Lower lobe of right lung (tissue), 2 donors: ENCODE measurements around the gene CCNY. TPM values are rescaled to one million over a fixed set of nuclear protein-coding genes. Genes with fewer than 3 reads are reported as not detected.
A peak's percentile ranks its signal among the peaks of the same experiment; 100 is the strongest.

Source experiments
- ATAC-seq, 2 donors: fragments of 200-7000 bp; cut with Tn5 transposase; one replicate each; pipeline ENCODE4 v1.9.1; 2020 to 2022; ENCODE audit warnings: mild to moderate bottlenecking in 2 of 2, moderate library complexity in 2 of 2
- DNase-seq: peaks from one replicate; pipeline ENCODE4 v3.0.0-alpha.2; 2020
- H3K27ac ChIP-seq: fragments of 200-600 bp; one replicate; pipeline ENCODE4 v1.8.0; 2022
- H3K27me3 ChIP-seq: fragments of 200-600 bp; one replicate; pipeline ENCODE4 v1.8.0; 2022; ENCODE audit warnings: low read depth
- H3K36me3 ChIP-seq: fragments of 200-600 bp; one replicate; pipeline ENCODE4 v1.8.0; 2022; ENCODE audit warnings: mild to moderate bottlenecking
- H3K4me1 ChIP-seq: fragments of 200-600 bp; one replicate; pipeline ENCODE4 v1.8.0; 2022
- H3K4me3 ChIP-seq: fragments of 200-600 bp; one replicate; pipeline ENCODE4 v1.8.0; 2022; ENCODE audit warnings: mild to moderate bottlenecking
- H3K9me3 ChIP-seq: fragments of 200-600 bp; one replicate; pipeline ENCODE4 v1.8.0; 2022
- CTCF ChIP-seq: fragments of 200-600 bp; IDR thresholded peaks from one replicate; pipeline ENCODE4 v1.8.0; 2022; ENCODE audit warnings: antibody characterized with exemption, mild to moderate bottlenecking
- intact Hi-C: fragments of 100-400 bp; cut with DNase I; formaldehyde crosslinking; loops from one replicate; pipeline ENCODE4 v1.11.0; 2022
- total RNA-seq: library from RNA; stranded (reverse); fragmentation: NEBNext Ultra II Directional; extraction: Animal tissue kit (Norgen Biotek cat#: 25700); gene quantifications from one replicate; pipeline ENCODE4 v1.2.1, GENCODE V29; 2021
- donor health status: DM: no; HTN: yes; CAD: no; lungs with severe emphysema.

Gene CCNY
- total RNA-seq, 1 donor from 2014 or later: 64.5 TPM

- H3K9me3 ChIP-seq: no peaks in the 10 kb centered on the region
- H3K27ac ChIP-seq: no peak overlapping the region
- no peaks in the 10 kb centered on the region for H3K27me3 ChIP-seq
- peaks cover 60% of the 10 kb centered on the region for H3K4me1 ChIP-seq
- intact Hi-C loops: no loop called here
- H3K36me3 ChIP-seq: no peaks in the 10 kb centered on the region
- no peak for ATAC-seq
- no peak for DNase-seq
- H3K4me3 ChIP-seq: no peak overlapping the region
- no peak for TF ChIP-seq CTCF
Measured at GRCh38 chr10:35341521-35341920, 5.2 kb downstream of the CCNY start.

- Histone ChIP-seq H3K36me3 (no peaks in the 10 kb centered on the region), H3K9me3 (no peaks in the 10 kb centered on the region), H3K4me1 (peaks cover 65% of the 10 kb centered on the region), H3K27me3 (no peaks in the 10 kb centered on the region), H3K27ac (no peak overlapping the region), H3K4me3 (no peak overlapping the region)
- no peak for TF ChIP-seq CTCF
- DNase-seq: no peak
- no peak for ATAC-seq
- intact Hi-C loops: no loop called here
Measured at GRCh38 chr10:35342183-35342753, 6.0 kb downstream of the CCNY start.

GRCh38 chr10:35343739-35344138, 7.4 kb downstream of the CCNY start:
- TF ChIP-seq CTCF: no peak
- H3K4me1 ChIP-seq: peaks cover 65% of the 10 kb centered on the region
- ATAC-seq (no peak), DNase-seq (no peak)
- no peaks in the 10 kb centered on the region for H3K36me3 ChIP-seq
- no peaks in the 10 kb centered on the region for H3K27me3 ChIP-seq
- H3K27ac ChIP-seq: no peak overlapping the region
- intact Hi-C loops: no loop called here
- no peak overlapping the region for H3K4me3 ChIP-seq
- H3K9me3 ChIP-seq: no peaks in the 10 kb centered on the region

GRCh38 chr10:35345383-35345742, 9.1 kb downstream of the CCNY start:
- H3K36me3 ChIP-seq: no peaks in the 10 kb centered on the region
- peaks cover 66% of the 10 kb centered on the region for H3K4me1 ChIP-seq
- TF ChIP-seq CTCF: no peak
- no peaks in the 10 kb centered on the region for H3K9me3 ChIP-seq
- no peak overlapping the region for H3K4me3 ChIP-seq
- DNase-seq (no peak), ATAC-seq (no peak)
- H3K27me3 ChIP-seq: no peaks in the 10 kb centered on the region
- intact Hi-C loops: no loop called here
- H3K27ac ChIP-seq: no peak overlapping the region

- Histone ChIP-seq H3K27me3 (no peaks in the 10 kb centered on the region), H3K9me3 (no peaks in the 10 kb centered on the region), H3K27ac (no peak overlapping the region), H3K4me3 (no peak overlapping the region), H3K4me1 (peaks cover 66% of the 10 kb centered on the region), H3K36me3 (no peaks in the 10 kb centered on the region)
- intact Hi-C loops: no loop called here
- no peak for TF ChIP-seq CTCF
- no peak for ATAC-seq
- no peak for DNase-seq
Measured at GRCh38 chr10:35346248-35346647, 9.9 kb downstream of the CCNY start.

GRCh38 chr10:35347121-35347562, 10.8 kb downstream of the CCNY start:
- no peak for TF ChIP-seq CTCF
- intact Hi-C loops: no loop called here
- ATAC-seq (peak in 1 of 2 donors; percentile 4), DNase-seq (no peak)
- H3K4me3 ChIP-seq: no peak overlapping the region
- no peaks in the 10 kb centered on the region for H3K9me3 ChIP-seq
- no peaks in the 10 kb centered on the region for H3K36me3 ChIP-seq
- no peak overlapping the region for H3K27ac ChIP-seq
- peaks cover 70% of the 10 kb centered on the region for H3K4me1 ChIP-seq
- no peaks in the 10 kb centered on the region for H3K27me3 ChIP-seq
